Peyer's patch (tissue), 4 donors: ENCODE data around the gene COL11A1.

Experiments used
- POLR2A ChIP-seq, 2 donors: fragments of 450-650 bp; IDR thresholded peaks; one replicate each; pipeline ENCODE4 v1.5.1; 2017; ENCODE audit warnings: antibody characterized with exemption in 2 of 2, mild to moderate bottlenecking in 2 of 2, moderate library complexity in 2 of 2
- TF ChIP-seq, protein P1 (sequence below), 6 experiments: fragments of 450-650 bp in 4 of 6; fragments of 200-600 bp in 2 of 6; sonication (generic) in 1 of 6; IDR thresholded peaks; one replicate each; pipeline ENCODE4 v1.5.1; 2017 to 2019; ENCODE audit warnings: antibody characterized with exemption in 6 of 6, mild to moderate bottlenecking in 3 of 6, moderate library complexity in 1 of 6

DNA sequence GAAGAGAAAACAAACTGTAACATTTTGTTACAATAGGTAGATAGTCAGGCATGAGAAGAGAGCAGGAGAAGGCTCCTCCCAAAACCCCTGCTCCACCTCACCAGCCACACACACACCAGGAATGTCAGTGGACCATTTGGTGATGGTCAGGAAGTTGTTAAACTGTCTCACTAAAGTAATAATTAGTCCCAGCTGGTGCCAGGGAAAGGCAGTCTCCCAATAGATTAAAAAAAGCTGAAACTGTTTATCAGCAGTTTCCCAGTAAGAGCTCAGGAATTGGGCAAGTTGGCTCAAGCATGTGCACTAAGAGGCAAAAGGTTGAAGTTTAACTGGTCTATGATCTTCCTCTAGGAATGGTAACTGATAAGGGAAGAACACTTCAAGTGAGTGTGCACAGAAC, 249.6 kb downstream of the COL11A1 start:
- TF ChIP-seq, protein P1, sequence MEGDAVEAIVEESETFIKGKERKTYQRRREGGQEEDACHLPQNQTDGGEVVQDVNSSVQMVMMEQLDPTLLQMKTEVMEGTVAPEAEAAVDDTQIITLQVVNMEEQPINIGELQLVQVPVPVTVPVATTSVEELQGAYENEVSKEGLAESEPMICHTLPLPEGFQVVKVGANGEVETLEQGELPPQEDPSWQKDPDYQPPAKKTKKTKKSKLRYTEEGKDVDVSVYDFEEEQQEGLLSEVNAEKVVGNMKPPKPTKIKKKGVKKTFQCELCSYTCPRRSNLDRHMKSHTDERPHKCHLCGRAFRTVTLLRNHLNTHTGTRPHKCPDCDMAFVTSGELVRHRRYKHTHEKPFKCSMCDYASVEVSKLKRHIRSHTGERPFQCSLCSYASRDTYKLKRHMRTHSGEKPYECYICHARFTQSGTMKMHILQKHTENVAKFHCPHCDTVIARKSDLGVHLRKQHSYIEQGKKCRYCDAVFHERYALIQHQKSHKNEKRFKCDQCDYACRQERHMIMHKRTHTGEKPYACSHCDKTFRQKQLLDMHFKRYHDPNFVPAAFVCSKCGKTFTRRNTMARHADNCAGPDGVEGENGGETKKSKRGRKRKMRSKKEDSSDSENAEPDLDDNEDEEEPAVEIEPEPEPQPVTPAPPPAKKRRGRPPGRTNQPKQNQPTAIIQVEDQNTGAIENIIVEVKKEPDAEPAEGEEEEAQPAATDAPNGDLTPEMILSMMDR (IDR thresholded peaks at IDR 0.05), result no peak
- TF ChIP-seq POLR2A (IDR thresholded peaks at IDR 0.05), result no peak
